A549 (cell line): Measurements from ENCODE around the gene MIEF1.

Experiments
- CTCF ChIP-seq: fragments of >200 bp; sonication (Bioruptor Twin); formaldehyde crosslinking; IDR thresholded peaks from 3 replicates; pipeline ENCODE4 v1.5.1; 2016
- EP300 ChIP-seq, 2 experiments: fragments of >200 bp; sonication (Bioruptor Twin); formaldehyde crosslinking; IDR thresholded peaks; 2 replicates in 1 of 2; 3 replicates in 1 of 2; pipeline ENCODE4 v1.6.1; 2016 to 2017
- FOSL2 ChIP-seq, 2 experiments: fragments of 450-650 bp in 1 of 2; fragments of >200 bp in 1 of 2; sonication (Bioruptor Twin) in 1 of 2; formaldehyde crosslinking; IDR thresholded peaks; 2 replicates each; pipeline versions ENCODE4 v1.5.0 to v1.6.1; 2016 to 2020; ENCODE audit warnings: mild to moderate bottlenecking in 1 of 2, moderate library complexity in 1 of 2
- HMGXB4 ChIP-seq: fragments of 250-450 bp; sonication (Bioruptor Pico); IDR thresholded peaks from 2 replicates; pipeline ENCODE4 v1.5.0; 2021; ENCODE audit warnings: mild to moderate bottlenecking, moderate library complexity, borderline replicate concordance
- MYC ChIP-seq: IDR thresholded peaks from 2 replicates; pipeline ENCODE4 v1.6.1; 2012; ENCODE audit warnings: mild to moderate bottlenecking, inconsistent platforms, low read length, improper control_type of control experiment, borderline replicate concordance
- PHF8 ChIP-seq: fragments of 200-600 bp; sonication (generic); IDR thresholded peaks from 2 replicates; pipeline ENCODE4 v1.6.1; 2016; ENCODE audit warnings: low read depth, mild to moderate bottlenecking, antibody characterized with exemption, moderate library complexity, borderline replicate concordance
- POLR2A ChIP-seq: IDR thresholded peaks from 2 replicates; pipeline ENCODE4 v1.6.1; 2012; ENCODE audit warnings: mild to moderate bottlenecking, low read length
- RAD21 ChIP-seq, 2 experiments: fragments of >200 bp in 1 of 2; sonication (Bioruptor Twin) in 1 of 2; formaldehyde crosslinking in 1 of 2; IDR thresholded peaks in 1 of 2; conservative IDR thresholded peaks in 1 of 2; 2 replicates in 1 of 2; 3 replicates in 1 of 2; pipeline ENCODE4 v1.6.1; 2012 to 2018; ENCODE audit warnings: inconsistent platforms in 1 of 2
- RCOR1 ChIP-seq: fragments of 150-350 bp; IDR thresholded peaks from 2 replicates; pipeline ENCODE4 v1.6.1; 2014; ENCODE audit warnings: antibody characterized with exemption, low read length, low read depth
- SMC3 ChIP-seq: fragments of >200 bp; sonication (Bioruptor Twin); formaldehyde crosslinking; IDR thresholded peaks from 3 replicates; pipeline ENCODE4 v1.6.1; 2018; ENCODE audit warnings: inconsistent platforms

GRCh38 chr22:39475337-39475736, 26.8 kb upstream of the MIEF1 start:
- TF ChIP-seq CTCF (no peak), POLR2A (no peak), HMGXB4 (CRISPR knock-in tag) (no peak), EP300 (IDR thresholded peaks at IDR 0.05) (no peak), RCOR1 (no peak), SMC3 (no peak), FOSL2 (IDR thresholded peaks at IDR 0.05) (no peak), FOSL2 (CRISPR knock-in tag; IDR thresholded peaks at IDR 0.05) (no peak), MYC (no peak), RAD21 (conservative IDR thresholded peaks at IDR 0.05 in 1 of 2, IDR thresholded peaks at IDR 0.05 in 1 of 2) (no peak), PHF8 (no peak)
